ENCODE measurements around the gene MAF.

Gene MAF

GRCh38 chr16:79610771-79611170 lies 10.2 kb upstream of the MAF start:
- no peak for DNase-seq

DNA sequence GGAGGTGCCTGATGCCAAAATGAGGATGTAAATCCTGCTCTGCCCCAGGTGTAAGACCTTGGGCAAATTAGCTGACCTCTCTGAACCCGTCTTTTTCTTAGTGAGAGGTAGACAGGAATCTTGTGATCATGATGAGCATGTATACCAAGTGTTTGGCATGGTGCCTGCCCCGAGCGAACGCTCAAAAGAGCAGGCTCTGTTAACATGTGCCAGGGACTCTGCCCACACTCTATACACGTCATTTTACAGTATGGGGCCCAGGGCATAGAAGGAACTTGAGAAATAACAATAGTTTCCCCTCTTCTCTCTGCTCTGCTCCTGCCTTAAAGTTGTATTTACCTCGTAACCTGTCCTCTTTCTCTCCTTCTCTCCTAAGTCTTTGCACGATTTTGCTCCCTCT lies 9.3 kb upstream of the MAF start:
- DNase-seq, result no peak

- no peak for DNase-seq
Observed at GRCh38 chr16:79608976-79609375, 8.4 kb upstream of the MAF start.

GRCh38 chr16:79607587-79607986 lies 7.0 kb upstream of the MAF start:
- DNase-seq, result no peak

DNA sequence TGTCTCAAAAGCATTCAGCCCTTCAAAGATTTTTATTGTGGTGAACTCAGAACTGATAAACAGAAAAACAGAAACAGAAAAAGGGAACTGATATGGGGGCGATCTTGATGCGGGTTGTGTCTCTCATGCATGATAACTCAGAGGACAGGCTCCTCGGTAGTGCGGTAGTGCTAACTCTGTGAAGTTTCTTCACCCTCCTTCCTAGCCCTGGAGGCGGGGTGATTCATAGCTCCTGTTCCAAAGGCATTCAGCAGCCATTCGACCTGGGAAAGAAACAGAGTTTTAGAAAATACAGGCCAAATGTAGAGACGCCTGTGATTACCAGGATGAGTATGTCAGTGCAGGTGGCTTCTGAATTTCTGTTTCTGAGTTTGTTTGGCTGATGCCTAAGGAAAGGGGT lies 5.5 kb upstream of the MAF start:
- DNase-seq, result no peak

DNA sequence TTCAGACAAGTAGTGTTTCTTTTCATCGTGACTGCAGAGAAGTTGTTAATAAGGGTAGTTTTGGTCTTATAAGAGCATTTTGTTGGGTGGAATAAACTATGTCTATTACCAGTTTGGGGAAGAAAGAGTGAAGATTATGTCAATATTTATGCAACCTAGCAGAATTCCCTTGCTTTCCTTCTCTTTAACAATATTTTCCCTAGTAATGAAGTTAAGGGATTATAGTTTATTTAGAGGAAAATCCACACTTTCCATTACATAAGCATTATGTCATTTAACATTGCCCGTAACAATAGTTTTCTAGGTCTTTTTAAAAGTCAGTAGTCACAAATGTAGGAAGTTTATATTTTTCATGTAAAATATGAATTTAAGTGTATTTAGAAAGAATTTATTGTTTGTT lies 2.5 kb upstream of the MAF start:
- no peak for DNase-seq

DNA sequence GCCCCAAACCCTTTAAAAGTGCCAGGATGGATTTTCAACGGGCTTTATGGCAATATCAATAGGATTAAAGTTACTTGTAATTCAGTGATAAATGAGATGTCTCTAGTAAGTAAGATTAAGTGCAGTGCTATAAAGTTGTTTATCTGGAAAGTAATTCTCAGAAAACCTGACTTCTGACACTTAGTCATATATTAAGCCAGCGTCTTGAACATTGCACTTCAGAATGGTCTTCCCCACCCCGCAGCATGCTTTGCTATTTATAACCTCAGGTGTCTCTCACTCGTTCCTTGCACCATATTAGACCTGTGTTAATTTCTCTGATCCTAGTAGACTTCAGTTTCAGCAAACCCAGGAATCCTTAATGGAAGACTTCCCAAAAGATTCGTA lies 2.1 kb upstream of the MAF start:
- peak; percentile 2 for DNase-seq

DNA sequence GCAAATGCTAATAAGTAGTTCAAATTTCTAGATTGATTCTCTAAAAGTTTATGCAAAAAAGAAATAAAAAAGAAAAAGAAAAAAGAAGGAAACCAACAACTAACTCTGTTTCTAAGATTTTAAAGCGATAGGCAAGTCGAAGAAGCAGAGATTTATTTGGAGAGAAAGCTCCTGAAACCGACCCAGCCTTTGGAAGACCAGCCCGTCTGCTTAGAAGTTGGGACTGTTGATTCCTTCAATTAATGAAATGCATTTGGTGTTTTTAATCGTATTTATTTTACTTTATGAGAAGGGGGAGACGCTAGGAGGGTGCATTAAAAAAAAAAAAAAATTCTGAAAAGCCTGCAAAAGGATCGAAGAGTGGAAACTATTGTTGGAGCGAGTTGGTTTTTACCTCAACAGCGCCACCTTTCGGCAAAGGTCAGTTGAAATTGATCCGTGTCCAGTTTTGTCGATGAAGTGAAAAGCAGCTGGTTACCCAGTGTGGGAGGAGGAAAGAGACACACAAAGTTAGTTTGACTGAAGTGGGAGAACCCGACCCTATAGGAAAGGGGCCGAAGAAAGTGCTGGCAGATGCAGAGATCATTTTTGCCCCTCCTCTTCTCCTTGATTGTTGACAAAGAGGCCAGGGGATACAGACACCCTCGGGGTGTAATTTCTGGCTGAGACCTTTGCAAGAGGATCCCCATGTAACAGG lies 1.5 kb upstream of the MAF start:
- peak; percentile 64 for DNase-seq

- no peak for DNase-seq
Observed at GRCh38 chr16:79601092-79601930, 774 bp upstream of the MAF start.

- DNase-seq, result no peak
Observed at GRCh38 chr16:79599837-79600637, 500 bp downstream of the MAF start.

DNA sequence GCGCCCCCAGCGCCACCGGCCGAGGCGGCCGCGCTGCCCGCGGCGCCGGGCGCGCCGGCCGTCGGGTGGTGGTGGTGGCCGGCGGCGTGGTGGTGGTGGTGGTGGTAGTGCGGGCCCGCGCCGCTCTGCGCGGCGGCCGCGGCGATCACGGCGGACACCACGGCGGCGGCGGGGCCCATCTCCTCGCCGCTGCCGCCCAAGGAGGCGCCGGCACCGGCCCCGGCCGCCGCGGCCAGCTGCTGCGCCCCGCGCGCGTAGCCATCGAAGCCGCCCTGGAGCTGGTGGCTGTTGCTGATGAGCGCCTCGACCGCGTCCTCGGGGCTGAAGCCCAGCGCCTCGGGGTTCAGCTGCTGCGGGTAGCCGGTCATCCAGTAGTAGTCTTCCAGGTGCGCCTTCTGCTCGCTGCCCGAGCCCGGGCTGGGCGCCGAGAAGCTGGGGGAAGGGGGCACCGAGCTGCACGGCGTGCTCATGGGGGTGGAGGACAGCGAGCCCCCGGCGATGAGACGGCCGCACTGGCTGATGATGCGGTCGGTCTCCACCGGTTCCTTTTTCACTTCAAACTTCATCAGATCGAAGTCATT lies 1.2 kb downstream of the MAF start:
- peak; percentile 18 for DNase-seq

- peak; percentile 29 for DNase-seq
Observed at GRCh38 chr16:79598348-79599181, 2.0 kb downstream of the MAF start.

GRCh38 chr16:79598063-79598347 lies 2.5 kb downstream of the MAF start:
- no peak for DNase-seq

GRCh38 chr16:79597277-79598062 lies 3.1 kb downstream of the MAF start:
- no peak for DNase-seq

GRCh38 chr16:79595931-79596450 lies 4.5 kb downstream of the MAF start:
- DNase-seq, result no peak

GRCh38 chr16:79595231-79595641 lies 5.3 kb downstream of the MAF start:
- DNase-seq, result no peak

- no peak for DNase-seq
Observed at GRCh38 chr16:79593754-79594153, 6.8 kb downstream of the MAF start.

DNA sequence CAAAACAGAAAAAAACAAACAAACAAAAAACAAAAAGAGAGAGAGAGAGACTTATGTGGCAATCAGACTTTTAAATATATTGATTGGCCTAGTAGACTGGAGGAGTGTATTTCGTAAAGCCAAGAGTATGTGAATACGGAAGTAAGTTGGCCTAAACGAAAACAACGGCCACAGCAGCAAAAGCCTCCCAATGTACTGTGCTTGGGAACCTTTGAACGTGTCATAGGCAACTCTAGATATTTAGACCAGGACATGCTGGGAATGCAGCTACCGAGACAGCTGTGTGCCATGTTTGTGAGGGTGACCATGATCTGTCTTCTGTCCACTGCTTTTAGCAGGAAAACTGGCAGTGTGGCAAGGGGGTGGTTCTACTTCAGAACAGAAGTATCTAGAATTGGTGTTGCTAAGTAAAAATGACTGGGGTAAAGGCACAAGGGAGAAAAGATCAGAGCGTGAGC lies 7.4 kb downstream of the MAF start:
- no peak for DNase-seq

GRCh38 chr16:79592186-79592585 lies 8.4 kb downstream of the MAF start:
- no peak for DNase-seq

- no peak for DNase-seq
Observed at GRCh38 chr16:79589601-79590102, 10.9 kb downstream of the MAF start.

GRCh38 chr16:79587897-79588296 lies 12.6 kb downstream of the MAF start:
- DNase-seq, result no peak

Measured in KG1 (cell line).